ENCODE measurements around the gene LAMA3. TPM values are rescaled to one million over a fixed set of nuclear protein-coding genes. Genes with fewer than 3 reads are reported as not detected.
"Not testable (repeated sequence)": the region's sequence is repeated elsewhere in the genome, so short reads cannot be mapped to it uniquely, and the experiment has no call there.

LAMA3 gene
- total RNA-seq, 4 donors from 2014 or later = 155 to 456 (median 173) TPM

GRCh38 chr18:23710946-23711345 lies 21.7 kb downstream of the LAMA3 start:
- WGBS, 2 donors = 71 to 86% methylated on average over 1 of the region's 1 CpG
- intact Hi-C loops (cut with DNase I; ENCODE audit: low total_unique reads) = no loop called here
- no peak overlapping the region for H3K4me3 ChIP-seq (ENCODE audit: low read depth, poor library complexity, severe bottlenecking)
- no peak for DNase-seq (ENCODE audit: low spot score in 2 of 2)
- TF ChIP-seq POLR2A (IDR thresholded peaks at IDR 0.05) (no peak), CTCF (IDR thresholded peaks at IDR 0.05) (no peak)

- intact Hi-C loops (cut with DNase I; ENCODE audit: low total_unique reads) = no loop called here
- no peak for DNase-seq (ENCODE audit: low spot score in 2 of 2)
- TF ChIP-seq CTCF (IDR thresholded peaks at IDR 0.05) (no peak), POLR2A (IDR thresholded peaks at IDR 0.05) (no peak)
- no peak overlapping the region for H3K4me3 ChIP-seq (ENCODE audit: low read depth, poor library complexity, severe bottlenecking)
- 71 to 78% methylated on average over 1 of the region's 1 CpG for WGBS, 2 donors
Measured at GRCh38 chr18:23711426-23711825, 22.2 kb downstream of the LAMA3 start.

- TF ChIP-seq CTCF (IDR thresholded peaks at IDR 0.05) (no peak), POLR2A (IDR thresholded peaks at IDR 0.05) (no peak)
- DNase-seq (ENCODE audit: low spot score in 2 of 2) = no peak
- no peak overlapping the region for H3K4me3 ChIP-seq (ENCODE audit: low read depth, poor library complexity, severe bottlenecking)
- intact Hi-C loops (cut with DNase I; ENCODE audit: low total_unique reads) = no loop called here
- 60 to 64% methylated on average over 3 of the region's 3 CpGs for WGBS, 2 donors
Measured at GRCh38 chr18:23712445-23712844, 23.2 kb downstream of the LAMA3 start.

GRCh38 chr18:23714576-23714975 lies 25.3 kb downstream of the LAMA3 start:
- TF ChIP-seq POLR2A (IDR thresholded peaks at IDR 0.05) (no peak), CTCF (IDR thresholded peaks at IDR 0.05) (no peak)
- intact Hi-C loops (cut with DNase I; ENCODE audit: low total_unique reads) = no loop called here
- H3K4me3 ChIP-seq (ENCODE audit: low read depth, poor library complexity, severe bottlenecking) = no peak overlapping the region
- peak in 1 of 2 donors; percentile 42 for DNase-seq (ENCODE audit: low spot score in 2 of 2)
- WGBS, 2 donors = 74 to 94% methylated on average over 4 of the region's 4 CpGs

DNA sequence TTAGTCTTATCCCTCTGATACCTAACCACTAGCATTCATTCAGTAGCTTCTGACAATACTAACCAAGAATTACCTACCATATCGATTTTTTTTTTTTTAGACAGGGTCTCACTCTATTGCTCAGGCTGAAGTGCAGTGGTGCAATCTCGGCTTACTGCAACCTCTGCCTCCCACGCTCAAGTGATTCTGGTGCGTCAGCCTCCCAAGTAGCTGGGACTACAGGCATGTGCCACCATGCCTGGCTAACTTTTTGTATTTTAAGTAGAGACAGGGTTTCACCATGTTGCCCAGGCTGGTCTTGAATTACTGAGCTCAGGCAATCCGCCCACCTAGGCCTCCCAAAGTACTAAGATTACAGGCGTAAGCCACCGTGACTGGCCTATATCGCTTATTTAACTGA lies 26.8 kb downstream of the LAMA3 start:
- intact Hi-C loops (cut with DNase I; ENCODE audit: low total_unique reads); H3K4me3 ChIP-seq (ENCODE audit: low read depth, poor library complexity, severe bottlenecking): not testable (repeated sequence)
- peak in 1 of 2 donors; percentile 49 for DNase-seq (ENCODE audit: low spot score in 2 of 2)
- WGBS, 2 donors = 58 to 85% methylated on average over 8 of the region's 8 CpGs

DNA sequence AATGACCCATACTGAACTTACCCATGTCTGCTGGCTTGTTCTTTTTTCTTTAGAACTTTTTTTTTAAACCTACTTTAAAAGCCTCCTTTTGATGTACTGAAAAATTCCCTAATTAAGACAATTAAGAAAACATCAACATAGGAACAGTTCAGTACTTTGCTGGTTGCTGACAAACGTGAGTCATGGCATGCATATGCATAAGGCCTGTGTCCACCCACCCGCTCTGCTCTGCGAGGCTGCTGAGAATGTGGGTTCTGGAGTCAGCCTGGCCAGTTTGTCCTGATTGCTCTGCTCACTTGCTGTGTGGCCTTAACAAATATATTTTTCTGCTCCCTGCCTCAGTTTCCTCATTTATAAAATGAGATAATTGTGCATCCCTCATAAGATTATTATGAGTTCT lies 27.3 kb downstream of the LAMA3 start:
- TF ChIP-seq POLR2A (IDR thresholded peaks at IDR 0.05) (no peak), CTCF (IDR thresholded peaks at IDR 0.05) (no peak)
- DNase-seq (ENCODE audit: low spot score in 2 of 2) = peak in 1 of 2 donors; percentile 53
- intact Hi-C loops (cut with DNase I; ENCODE audit: low total_unique reads) = no loop called here
- WGBS, 2 donors = 34 to 53% methylated on average over 3 of the region's 3 CpGs
- H3K4me3 ChIP-seq (ENCODE audit: low read depth, poor library complexity, severe bottlenecking) = no peak overlapping the region
